Measurements from ENCODE around the gene TMEM184A.
"Not testable (repeated sequence)": the region's sequence is repeated elsewhere in the genome, so short reads cannot be mapped to it uniquely, and the experiment has no call there.

The TMEM184A gene

GRCh38 chr7:1523208-1523607 lies 32.8 kb downstream of the TMEM184A start:
- DNase-seq (ENCODE audit: low spot score): no peak

DNA sequence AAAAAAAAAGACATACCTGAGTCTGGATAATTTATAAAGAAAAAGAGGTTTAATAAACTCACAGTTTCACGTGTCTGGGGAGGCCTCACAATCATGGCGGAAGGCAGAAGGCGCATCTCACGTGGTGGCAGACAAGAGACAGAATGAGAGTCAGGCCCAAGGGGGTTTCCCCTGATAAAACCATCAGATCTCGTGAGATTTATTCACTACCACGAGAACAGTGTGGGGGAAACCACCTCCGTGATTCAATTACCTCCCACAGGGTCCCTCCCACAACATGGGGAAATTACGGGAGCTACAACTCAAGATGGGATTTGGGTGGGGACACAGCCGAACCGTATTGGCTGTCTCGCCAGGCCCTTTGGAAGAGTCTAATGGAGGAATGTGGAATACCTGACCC lies 34.5 kb downstream of the TMEM184A start:
- DNase-seq (ENCODE audit: low spot score): no peak

DNA sequence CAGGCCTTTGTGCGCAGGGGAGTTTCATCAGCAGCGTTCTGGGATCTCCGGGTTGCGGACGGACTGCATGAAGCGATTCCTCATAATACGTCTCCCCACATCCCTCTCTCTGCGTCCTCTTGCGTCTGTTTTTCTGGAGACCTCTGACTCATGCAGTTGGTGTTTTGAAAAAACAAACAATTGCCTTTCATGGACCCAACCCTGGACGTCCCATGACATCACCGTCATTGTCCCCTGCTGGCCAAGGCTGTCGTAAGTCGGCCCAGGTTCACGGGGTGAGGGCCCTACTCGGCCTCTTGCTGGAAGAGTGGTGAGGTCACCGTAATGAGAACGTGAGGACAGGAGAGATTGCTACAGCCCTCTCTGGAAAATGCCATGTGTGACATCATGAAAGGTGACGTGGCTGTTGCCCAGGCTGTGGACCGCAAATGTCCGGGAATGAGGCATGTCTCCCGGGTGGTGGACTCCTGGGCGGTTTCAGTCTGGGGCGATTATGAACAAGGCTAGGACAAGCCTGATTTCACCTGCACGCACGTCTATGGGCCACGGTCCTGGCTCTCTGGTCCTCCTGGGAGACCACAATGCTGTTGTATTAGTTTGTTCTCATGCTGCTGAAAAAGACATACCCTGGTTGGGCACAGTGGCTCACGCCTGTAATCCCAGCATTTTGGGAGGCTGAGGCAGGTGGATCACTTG lies 35.3 kb downstream of the TMEM184A start:
- no peak for DNase-seq (ENCODE audit: low spot score)

- DNase-seq (ENCODE audit: low spot score): not testable (repeated sequence)
These were observed 36.6 kb downstream of the TMEM184A start for GRCh38 chr7:1519322-1519922.

DNA sequence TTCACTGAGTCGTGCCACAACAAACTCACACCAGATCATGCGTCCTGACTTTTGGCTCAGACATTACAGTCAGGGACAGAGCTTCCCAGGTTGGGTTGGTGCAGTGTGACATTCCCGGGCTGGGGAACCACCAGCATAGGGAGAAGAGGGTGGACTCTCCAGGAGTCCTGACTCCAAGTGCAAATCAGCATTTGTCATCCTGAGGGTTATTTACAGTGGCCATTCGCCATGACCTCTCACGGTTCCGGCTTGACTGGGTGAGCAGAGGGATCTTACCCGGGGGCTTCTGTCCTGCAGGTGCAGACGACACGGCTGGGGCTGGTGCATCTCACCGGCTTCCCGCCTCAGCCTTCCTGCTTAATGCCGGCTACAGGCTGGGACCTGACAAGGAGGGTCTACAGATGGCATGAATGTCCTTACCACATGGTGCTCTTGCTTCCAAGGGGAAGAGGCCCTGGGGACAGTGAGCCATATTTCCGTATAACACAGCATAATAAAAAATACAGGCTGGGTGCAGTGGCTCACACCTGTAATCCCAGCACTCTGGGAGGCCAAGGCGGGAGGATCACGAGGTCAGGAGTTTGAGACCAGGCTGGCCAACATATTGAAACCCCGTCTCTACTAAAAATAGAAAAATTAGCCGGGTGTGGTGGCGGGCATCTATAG lies 39.3 kb downstream of the TMEM184A start:
- no peak for DNase-seq (ENCODE audit: low spot score)

GRCh38 chr7:1515509-1515967 lies 40.5 kb downstream of the TMEM184A start:
- not testable (repeated sequence) for DNase-seq (ENCODE audit: low spot score)

- no peak for DNase-seq (ENCODE audit: low spot score)
These were observed 41.0 kb downstream of the TMEM184A start for GRCh38 chr7:1514995-1515401.

- DNase-seq (ENCODE audit: low spot score): no peak
These were observed 41.6 kb downstream of the TMEM184A start for GRCh38 chr7:1514407-1514806.

DNA sequence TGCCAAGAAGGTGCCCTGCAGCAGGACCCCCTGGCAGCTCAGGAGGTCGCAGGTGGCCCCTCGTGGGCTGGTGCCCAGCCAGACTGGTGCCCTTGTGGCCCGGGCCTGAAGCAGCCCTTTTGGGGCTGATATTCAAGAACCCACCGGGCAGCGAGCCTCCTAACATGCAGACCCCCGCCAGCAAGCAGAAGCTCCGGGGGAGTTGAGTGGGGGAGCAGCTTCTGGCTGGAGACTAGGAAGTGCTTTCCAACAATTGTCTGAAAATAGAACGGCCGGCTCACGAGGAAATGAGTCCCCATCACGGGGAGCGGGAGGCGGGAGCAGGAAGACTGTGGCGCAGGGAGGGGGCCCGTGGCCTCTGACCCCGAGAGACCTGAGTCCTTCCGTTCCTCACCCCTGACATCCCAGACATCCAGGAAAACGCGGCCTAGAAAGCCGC lies 42.3 kb downstream of the TMEM184A start:
- DNase-seq (ENCODE audit: low spot score): no peak

- DNase-seq (ENCODE audit: low spot score): peak; percentile 23
These were observed 43.0 kb downstream of the TMEM184A start for GRCh38 chr7:1512781-1513656.

- DNase-seq (ENCODE audit: low spot score): no peak
These were observed 44.3 kb downstream of the TMEM184A start for GRCh38 chr7:1511444-1512422.

DNA sequence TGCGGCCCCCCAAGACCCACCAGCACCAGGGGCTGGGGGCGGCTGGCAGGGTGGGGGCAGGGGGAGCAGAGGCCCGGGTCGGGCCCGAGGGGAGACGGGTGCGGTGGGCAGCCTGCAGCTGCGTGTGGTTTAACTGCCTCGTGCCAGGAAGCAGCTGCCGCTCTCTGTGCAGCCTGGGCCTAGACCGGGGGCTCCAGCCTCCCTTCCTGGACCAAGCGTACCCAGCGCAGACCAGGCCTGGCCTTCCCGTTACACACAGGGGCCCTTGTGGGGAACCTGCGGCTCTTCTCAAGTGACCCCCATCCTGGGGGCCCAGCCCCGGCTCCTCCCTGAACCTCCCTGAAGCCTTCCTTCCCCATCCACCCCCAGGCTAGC lies 45.2 kb downstream of the TMEM184A start:
- no peak for DNase-seq (ENCODE audit: low spot score)

- DNase-seq (ENCODE audit: low spot score): no peak
These were observed 46.8 kb downstream of the TMEM184A start for GRCh38 chr7:1509226-1509625.

GRCh38 chr7:1508277-1508758 lies 47.7 kb downstream of the TMEM184A start:
- DNase-seq (ENCODE audit: low spot score): no peak

GRCh38 chr7:1505731-1506550 lies 50.1 kb downstream of the TMEM184A start:
- no peak for DNase-seq (ENCODE audit: low spot score)

- peak; percentile 91 for DNase-seq (ENCODE audit: low spot score)
These were observed 51.9 kb downstream of the TMEM184A start, which contains the start of gene INTS1 for GRCh38 chr7:1503816-1504775. INTS1 (minus strand) TSS chr7:1504389; CDS start chr7:1503960, 429 bp downstream.

GRCh38 chr7:1503390-1503789 lies 52.6 kb downstream of the TMEM184A start:
- no peak for DNase-seq (ENCODE audit: low spot score)

GRCh38 chr7:1502845-1503244 lies 53.2 kb downstream of the TMEM184A start:
- DNase-seq (ENCODE audit: low spot score): no peak

Measured in CD4-positive, alpha-beta T cell treated with Interleukin-2 at 100 ng/mL for 4 hours (primary cell).